Measurements from ENCODE around the gene AOAH.
A peak's percentile ranks its signal among the peaks of the same experiment; 100 is the strongest.

Gene AOAH

DNA sequence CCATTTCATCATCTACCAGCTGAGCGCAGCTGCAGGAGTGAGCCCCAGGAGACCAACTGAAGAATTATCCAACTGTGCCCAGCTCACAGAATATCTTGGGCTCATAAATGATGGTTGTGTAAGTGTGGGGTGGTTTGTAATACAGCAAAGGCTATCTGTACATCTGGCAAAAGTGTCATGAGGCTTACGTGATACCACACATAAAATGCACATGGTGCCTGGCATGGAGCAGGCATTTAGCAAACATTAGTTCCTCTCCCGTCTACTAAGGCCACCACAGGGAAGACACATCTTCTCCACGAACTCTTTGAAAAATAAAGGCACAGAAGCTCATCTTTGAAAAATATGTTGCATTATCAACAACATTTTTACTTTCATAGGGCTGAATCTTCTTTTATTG lies 32.3 kb downstream of the AOAH start:
- DNase-seq, result no peak

DNA sequence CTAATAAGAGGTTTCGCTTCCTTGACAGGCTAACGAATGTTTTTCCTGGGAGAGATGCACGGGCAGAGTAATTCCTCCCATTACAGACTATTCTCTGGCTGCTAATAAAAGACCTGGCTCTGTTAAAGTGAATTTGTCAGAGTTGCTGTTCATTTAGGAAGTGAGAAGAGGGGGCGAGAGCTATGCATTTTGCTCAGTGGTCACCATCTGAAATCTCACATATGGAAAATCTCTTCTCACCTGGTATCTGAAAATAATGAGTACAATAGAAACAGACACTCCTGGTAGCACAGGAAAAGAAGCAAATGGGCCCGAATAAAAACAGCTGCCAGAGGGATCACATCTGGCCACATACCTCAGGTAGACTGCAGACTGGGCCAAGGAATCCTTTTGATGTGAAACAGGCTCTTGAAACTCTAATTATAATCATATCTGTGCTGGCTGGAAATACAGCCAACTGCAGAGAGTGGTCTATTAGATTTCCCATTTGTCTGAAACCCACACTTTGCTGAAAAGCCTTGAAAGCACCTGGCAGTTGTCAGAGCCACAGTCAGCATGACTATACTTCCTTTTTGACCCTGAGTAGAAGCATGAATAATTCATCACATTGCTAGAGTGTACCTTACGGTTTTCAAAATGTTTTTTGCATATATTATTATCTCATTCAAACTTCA lies 33.6 kb downstream of the AOAH start:
- no peak for DNase-seq

DNA sequence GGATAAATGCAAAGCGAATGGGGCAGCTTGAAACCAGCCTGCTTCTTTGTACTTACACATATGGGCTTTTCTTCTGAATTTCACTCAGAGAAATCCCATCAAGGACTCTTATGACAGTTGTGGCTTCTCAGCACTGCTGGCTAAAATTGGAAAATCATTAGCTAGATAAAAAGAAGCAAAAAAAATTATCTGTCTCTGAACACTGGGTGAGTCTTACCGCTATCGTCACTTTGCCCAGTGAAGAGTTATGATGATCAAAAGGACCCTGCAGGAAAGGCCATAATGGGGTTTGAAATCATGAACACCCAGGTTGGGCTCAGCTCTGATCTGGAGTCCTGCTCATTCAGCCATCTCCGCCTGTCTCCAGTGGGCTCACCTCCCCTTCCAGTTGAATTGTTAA lies 34.3 kb downstream of the AOAH start:
- DNase-seq, result no peak

DNA sequence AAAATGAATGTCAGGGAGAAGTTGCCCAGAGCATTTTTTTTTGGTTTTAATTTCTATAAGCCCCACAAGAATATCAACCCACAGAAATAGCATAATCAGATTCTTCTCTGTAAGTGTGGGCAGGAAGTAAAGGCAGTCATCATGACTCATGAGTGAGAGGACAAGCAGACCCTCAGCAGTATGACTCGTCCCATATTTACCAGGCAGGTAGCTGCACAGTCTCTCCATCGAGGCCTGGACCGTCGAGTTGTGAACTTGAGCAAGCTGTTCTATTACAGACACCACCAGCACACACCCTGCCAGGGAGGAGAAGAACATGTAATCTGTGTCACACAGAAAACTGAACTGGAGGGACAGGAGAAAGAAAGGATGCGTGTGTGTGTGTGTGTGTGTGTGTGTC lies 37.8 kb downstream of the AOAH start:
- DNase-seq, result peak in 4 of 58 donors; percentile 1 to 14 (median 5)

DNA sequence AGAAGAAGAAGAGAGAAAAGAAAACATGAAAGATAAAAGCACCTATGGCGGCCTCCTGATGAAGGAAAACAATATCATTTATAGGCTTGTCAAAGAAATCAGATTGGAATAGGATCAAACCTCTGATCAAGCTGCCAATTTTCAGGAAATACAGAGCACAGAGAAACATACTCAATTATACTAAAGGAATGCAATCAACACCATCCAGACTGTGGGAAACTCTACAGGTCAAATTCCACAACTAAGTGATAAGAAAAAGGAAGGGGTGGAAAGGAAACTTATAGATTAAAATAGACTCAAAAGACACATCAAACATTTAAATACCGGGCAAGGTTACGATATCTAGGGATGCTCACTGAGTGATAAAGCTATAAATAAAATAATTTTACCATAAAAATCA lies 39.3 kb downstream of the AOAH start:
- DNase-seq, result no peak

DNA sequence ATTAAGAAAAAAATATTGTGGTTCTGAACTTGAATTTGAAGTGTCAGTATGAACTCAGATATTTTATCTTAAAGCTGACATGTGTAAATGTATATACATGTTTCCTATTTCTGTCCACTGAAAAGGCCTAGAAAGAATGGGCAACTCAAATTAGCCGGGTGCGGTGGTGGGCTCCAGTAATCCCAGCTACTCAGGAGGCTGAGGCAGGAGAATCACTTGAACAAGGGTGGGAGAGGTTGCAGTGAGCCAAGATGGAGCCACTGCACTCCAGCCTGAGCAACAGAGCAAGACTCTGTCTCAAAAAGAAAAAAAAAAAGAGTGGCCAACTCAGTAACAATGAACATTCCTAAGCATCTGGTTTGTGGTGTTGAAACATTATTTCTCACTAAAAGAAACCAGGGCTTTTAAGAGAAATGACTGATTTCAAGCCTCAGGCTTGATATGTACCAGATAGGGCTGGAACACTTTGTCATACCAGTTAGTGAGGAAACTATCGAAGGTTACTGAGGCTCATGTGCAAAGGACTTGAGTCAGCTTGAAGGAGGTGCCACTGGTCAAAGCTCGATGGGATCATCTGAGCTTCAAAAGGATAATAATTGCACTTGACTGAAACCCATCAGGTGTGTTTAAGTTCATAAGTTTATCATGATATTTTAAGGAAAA lies 40.5 kb downstream of the AOAH start:
- DNase-seq, result no peak

DNA sequence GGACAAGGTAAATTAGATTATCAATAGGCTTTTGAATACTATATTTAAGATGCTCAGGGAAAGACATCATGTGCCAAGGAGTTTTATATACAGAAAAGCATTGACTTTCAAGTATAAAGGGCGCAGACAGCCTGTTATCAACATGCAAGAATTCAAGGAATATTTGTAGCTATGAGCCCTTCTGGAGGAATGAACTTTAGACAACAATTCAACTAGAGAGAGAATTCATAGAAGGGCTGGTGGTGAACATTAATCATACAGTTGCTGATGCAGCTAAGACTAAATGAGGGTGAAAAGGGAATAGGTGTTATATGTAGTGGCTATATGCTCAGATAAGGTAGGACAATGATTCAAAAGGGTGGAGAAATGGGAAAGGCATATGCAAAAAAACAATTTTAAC lies 41.2 kb downstream of the AOAH start:
- DNase-seq, result no peak

DNA sequence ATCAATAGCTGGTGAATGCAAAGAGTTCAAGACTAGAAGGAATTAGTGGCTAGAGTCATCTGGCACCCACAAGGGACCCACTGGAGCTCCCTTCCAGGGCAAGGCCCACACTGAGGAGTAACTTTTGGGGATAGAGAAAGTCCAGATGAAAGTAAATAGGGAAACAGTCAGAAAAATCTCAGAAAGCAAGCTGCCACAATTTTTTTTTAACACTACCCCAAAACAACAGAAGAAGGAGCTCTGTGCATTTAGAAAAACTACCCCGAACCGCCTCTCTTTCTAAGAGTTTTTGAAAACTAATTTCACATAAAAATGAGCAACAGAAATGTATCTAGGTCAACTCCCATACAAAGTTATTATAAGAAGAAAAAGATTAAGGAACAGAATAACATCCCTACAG lies 42.2 kb downstream of the AOAH start:
- no peak for DNase-seq

DNA sequence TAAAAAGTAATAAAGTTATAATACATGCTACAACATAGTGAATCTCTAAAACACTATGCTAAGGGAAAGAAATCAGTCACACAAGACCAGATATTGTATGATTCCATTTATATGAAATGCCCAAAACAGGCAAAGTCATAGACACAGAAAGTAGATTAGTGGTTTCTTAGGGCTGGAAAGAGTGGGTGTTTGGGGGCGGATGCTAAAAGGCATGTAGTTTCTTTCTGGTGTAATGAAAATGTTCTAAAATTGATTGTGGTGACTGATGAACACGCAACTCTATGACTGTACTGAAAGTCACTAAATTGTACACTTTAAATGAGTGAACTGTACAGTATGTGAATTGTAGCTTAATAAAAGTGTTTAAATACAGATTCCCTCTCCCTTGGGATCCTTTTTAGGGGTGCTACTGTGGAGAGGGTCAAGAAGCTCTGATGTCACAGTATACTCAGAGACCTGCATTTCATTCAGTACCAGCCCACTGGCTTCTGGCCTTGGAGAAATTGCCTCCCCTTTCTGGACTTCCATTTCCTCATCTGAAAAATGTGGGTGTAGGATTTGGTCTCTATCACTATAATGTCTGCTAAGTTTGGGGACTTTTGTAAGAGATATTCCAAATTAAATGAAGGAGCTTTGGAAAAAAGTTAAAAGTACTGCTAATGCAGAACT lies 46.4 kb downstream of the AOAH start:
- DNase-seq, result no peak

DNA sequence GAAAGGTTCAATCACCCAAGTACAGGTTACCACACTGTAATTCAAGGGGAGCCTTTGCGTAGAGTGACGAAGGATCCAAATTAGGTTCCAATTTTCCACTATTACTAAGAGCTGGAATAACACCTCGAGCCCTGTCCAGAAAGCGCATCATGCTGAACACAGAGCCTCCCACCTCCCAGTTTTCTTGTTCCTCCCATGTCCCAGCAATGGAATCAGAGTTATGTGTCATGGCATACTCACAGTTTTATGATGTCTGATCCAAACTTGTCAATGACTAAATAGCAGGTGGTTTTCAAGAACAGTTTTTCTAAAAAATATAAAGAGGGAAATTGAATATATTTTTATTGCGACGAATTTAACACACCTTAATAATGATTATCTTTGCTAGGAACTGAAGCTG lies 50.6 kb downstream of the AOAH start:
- DNase-seq, result no peak

DNA sequence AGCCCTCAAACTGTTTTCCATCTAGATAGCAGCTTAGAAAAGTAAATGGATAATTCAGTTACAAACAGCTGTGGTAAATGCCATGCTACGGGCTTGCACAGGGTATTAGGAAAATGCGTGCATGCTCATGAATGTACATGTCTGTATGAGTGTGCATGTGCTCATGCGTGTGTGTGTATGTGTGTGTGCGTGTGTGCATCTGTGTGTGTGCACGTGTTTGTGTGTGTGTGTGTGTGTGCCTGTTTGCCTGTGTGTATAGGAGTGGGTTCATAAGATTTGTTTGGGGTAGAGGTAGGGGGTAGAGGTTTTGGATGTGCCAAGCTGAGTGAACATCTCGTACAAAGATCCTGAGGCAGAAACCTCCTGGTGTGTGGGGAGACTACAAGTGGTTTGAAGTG lies 52.9 kb downstream of the AOAH start:
- no peak for DNase-seq

DNA sequence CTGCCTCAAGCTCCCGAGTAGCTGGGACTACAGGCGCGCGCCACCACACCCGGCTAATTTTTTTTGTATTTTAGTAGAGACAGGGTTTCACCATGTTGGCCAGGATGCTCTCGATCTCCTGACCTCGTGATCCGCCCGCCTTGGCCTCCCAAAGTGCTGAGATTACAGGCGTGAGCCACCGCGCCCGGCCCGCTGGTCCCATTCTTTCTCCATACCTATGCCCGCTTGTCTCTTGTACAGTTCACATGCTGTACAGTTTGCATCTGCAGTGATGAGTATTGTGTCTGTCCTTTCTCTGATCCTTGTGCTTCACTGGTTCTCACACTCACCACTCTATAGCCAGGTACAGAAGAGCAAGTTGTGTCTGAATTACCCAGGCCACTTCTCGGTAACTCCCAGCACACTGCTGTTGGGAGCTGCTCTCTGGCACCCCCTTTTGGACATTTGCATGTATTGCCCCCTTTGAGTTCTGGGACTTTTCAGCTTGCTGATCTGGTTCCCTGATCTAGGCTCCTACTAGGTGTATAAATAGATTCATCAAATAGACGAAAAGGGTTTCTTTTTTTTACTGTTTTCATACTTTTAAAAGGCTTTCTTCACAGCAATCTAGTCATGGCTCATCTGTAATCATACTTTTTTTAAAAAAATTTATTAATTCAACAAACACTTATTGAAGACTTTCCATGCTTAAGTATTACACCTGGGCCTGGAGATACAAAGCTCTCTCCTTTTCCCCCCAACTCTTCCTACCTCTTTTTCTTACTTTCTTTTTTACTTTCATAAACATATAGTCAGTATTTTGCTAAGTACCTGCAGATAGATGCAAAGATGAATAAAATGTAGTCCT lies 53.5 kb downstream of the AOAH start:
- DNase-seq, result peak in 37 of 58 donors; percentile 2 to 42 (median 16)

DNA sequence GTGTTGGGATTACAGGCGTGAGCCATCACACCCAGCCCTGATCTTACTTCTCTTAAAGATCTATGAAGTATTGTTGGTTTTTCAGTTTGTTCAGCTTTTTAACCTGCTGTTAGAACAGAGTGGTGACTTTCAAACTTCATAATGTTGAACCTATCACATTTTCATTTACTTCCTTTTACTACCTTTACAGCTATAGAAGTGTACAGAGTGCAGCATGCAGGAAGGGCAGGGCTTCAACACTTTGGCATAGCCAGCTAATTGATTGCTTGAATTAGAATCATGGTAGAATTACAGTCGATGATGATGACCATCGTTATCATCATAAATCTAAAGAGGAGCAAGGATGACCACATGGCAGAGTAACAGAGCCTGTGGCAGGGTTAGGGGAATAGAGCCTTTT lies 55.5 kb downstream of the AOAH start:
- DNase-seq, result no peak

DNA sequence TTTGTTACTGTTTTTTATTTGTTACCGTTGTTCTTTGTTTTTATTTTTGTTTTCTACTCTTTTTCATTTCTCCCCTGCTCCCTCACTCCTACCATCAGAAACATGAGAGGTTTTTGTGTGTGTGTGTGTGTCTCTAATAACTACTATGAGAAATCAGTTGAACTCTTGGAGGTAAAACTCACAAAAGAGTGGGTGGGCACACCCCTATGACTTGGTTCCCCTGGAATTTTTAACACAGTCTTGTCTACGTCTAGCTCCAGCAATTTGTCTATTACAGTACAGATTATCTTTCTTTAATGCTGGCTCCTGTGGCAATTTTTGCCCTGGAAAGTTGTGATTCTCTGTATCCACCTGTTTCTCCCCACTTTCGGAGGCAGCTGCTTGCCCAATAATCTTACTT lies 56.2 kb downstream of the AOAH start:
- DNase-seq, result no peak

DNA sequence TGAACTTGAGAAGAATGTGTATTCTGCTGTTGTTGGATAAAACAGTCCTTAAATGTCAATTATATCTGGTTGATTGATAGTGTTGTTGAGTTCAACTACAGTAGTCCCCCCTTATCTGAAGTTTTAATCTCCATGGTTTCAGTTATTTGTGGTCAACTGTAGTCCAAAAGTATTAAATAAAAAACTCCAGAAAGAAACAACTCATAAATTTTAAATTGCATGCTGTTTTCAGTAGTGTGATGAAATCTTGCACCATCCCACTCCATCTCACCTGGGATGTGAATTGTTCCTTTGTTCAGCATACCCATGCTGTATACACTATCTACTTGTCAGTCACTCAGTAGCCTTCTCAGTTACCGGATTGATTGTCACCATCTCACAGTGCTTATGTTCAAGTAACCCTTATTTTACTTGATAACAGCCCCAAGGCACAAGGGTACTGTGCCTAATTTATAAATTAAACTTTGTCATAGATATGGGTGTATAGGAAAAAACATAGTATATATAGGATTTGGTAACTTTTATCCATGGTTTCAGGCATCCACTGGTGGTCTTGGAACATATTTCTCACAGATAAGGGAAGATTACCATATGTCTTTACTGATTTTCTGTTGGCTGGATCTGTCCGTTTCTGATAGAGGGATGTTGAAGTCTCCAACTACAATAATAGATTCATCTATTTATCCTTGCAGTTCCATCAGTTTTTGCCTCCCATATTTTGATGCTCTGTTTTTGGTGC lies 57.1 kb downstream of the AOAH start:
- DNase-seq, result no peak

DNA sequence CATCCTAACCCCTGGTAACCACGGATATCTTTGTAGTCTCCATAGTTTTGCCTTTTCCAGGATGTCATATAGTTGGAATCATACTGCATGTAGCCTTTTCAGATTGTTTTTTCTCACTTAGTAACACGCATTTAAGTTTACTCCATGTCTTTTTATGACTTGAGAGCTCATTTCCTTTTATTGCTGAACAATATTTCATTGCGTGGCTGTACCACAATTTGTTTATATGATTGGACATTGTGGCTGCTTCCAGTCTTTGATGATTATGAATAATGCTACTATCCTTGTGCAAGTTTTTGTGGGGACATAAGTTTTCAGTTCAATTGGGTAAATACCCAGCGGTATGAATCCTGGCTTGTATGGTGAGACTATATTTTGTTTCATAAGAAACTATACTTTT lies 60.8 kb downstream of the AOAH start:
- no peak for DNase-seq

DNA sequence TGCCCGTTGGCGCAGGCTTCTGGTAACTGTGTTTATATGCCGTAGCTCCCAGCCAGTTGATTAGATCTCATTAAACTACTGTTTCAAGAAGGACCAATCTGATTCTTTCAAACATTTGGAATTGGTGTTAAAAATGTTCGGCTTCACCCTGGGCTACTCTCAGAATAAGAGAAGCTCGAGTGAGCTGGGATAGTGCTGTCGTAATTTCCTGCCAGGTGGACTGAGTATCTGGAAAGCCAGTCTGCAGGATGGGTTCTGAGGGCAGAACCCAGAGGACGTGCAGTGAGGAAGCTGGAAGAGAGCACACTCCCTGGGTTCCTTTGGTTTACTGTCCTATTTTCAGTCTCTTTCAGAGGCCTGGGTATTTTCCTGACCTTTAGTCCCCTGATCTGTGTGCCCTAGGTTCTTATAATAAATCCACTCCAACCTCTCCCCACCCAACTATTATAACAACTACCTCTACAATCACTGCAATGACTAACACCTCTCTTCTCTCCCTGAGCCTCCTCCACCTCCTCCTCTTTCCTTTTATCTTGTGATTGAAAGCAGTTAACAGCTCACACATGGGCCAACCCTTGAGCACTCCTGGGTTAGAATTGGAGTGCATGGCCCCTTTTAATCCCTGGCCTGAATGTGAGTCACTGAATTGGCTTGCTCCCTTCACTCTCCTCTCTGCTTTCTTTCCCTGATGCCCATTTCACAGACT lies 63.0 kb downstream of the AOAH start:
- DNase-seq, result no peak

DNA sequence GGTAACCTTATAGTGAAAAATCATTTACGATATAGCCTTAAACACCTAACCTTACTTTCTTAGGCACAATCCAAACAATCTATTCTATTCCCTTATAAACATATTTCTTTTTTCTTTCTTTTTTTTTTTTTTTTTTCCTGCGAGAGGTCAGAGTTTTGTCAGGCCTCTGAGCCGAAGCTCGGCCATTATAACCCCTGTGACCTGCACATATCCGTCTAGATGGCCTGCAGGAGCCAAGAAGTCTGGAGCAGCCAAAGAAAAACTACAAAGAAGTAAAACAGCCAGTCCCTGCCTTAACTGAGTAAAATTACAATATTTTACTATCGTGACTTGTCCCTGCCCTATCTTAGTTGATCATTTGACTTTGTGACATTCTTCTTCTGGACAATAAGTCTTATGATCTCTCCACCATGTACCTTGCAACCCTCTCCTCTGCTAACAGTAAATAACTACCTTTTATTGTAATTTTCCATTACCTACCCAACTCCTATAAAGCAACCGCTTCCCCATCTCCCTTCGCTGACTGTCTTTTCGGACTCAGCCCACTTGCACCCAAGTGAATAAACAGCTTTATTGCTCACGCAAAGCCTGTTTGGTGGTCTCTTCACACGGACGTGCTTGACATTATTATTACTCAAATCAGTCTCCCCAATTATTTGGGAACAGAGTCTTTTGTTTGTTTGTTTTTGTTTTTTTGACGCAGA lies 64.5 kb downstream of the AOAH start:
- no peak for DNase-seq

DNA sequence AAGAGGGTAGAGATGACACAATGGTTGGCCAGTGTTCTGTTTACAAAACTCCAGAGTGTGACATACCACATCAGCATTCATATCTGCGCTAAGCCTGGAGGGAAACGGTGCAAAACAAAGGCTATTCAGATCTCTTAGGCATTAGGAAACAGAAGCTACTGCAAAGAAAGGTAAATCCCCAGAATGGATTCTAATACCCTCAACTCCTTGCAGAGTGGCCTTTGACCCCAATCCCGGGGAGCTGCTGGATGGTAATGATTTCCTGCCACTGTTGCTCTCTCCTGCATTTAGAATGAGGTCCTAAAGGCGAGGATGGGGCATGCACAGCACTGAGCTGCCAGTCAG lies 65.2 kb downstream of the AOAH start:
- no peak for DNase-seq
